SJCRH30 (cell line): ENCODE data around the gene TAB2. TPM values are rescaled to one million over a fixed set of nuclear protein-coding genes. Genes with fewer than 3 reads are reported as not detected.
"Not testable (repeated sequence)": the region's sequence is repeated elsewhere in the genome, so short reads cannot be mapped to it uniquely, and the experiment has no call there.

ENCODE experiments used
- DNase-seq, 2 experiments: peaks; one replicate each; pipeline ENCODE4 v3.0.0-alpha.2; 2015 to 2020
- H3K27ac ChIP-seq: fragments of 250-450 bp; sonication (Bioruptor Pico); 2 replicates; pipeline ENCODE4 v1.5.1; 2020; ENCODE audit warnings: mild to moderate bottlenecking, moderate library complexity
- H3K27me3 ChIP-seq: fragments of 250-450 bp; sonication (Bioruptor Pico); 2 replicates; pipeline ENCODE4 v1.5.1; 2020; ENCODE audit warnings: mild to moderate bottlenecking, moderate library complexity
- H3K36me3 ChIP-seq: fragments of 250-450 bp; sonication (Bioruptor Pico); 2 replicates; pipeline ENCODE4 v1.5.1; 2020; ENCODE audit warnings: mild to moderate bottlenecking, moderate library complexity
- H3K4me1 ChIP-seq: fragments of 250-450 bp; sonication (Bioruptor Pico); 2 replicates; pipeline ENCODE4 v1.5.1; 2020; ENCODE audit warnings: mild to moderate bottlenecking, moderate library complexity
- H3K4me3 ChIP-seq: fragments of 250-450 bp; sonication (Bioruptor Pico); 2 replicates; pipeline ENCODE4 v1.5.1; 2020; ENCODE audit warnings: mild to moderate bottlenecking, moderate library complexity
- H3K9me3 ChIP-seq: fragments of 250-450 bp; sonication (Bioruptor Pico); replicated peaks from 2 replicates; pipeline ENCODE4 v1.5.1; 2020; ENCODE audit warnings: mild to moderate bottlenecking, moderate library complexity
- total RNA-seq: library from RNA; depleted of rRNA; stranded (reverse); fragments of >200 nt; shearing (Covaris generic); gene quantifications from 2 replicates; pipeline ENCODE4 v1.2.3, GENCODE V29; 2014

TAB2 gene
- total RNA-seq, 1 experiment from 2014 or later, result 37.6 TPM

GRCh38 chr6:149334201-149334600 is 16.7 kb downstream of the TAB2 start:
- no peaks in the 10 kb centered on the region for H3K9me3 ChIP-seq
- no peak overlapping the region for H3K27ac ChIP-seq
- no peak for DNase-seq
- no peaks in the 10 kb centered on the region for H3K4me1 ChIP-seq
- H3K36me3 ChIP-seq, result no peaks in the 10 kb centered on the region
- H3K27me3 ChIP-seq, result no peaks in the 10 kb centered on the region
- no peak overlapping the region for H3K4me3 ChIP-seq

DNA sequence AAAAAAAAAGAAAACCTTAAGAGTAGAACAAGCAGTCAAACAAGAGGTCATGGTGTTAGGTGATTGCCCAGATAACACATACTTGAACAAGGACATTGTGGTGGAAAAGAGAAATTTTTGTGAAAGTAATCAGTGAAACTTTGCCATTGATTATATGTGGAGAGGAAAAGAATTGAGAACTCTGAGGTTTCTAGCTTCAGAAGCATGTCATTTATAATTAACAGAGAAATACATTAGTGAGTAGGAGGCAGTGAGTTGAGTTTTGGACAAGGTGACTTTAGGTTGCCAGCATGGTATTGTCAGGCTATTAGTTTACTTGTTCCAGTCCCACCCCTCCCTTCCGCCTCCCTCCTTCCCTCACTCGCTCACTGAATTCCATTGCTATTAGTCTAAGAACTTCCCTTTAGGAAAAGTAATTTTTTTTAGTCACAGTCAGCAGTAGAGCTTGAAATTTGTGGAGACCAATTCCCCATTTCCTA is 17.2 kb downstream of the TAB2 start:
- DNase-seq, result no peak
- H3K27ac ChIP-seq, result no peak overlapping the region
- H3K36me3 ChIP-seq, result no peaks in the 10 kb centered on the region
- no peaks in the 10 kb centered on the region for H3K27me3 ChIP-seq
- no peak overlapping the region for H3K4me3 ChIP-seq
- H3K4me1 ChIP-seq, result no peaks in the 10 kb centered on the region
- H3K9me3 ChIP-seq, result no peaks in the 10 kb centered on the region

DNA sequence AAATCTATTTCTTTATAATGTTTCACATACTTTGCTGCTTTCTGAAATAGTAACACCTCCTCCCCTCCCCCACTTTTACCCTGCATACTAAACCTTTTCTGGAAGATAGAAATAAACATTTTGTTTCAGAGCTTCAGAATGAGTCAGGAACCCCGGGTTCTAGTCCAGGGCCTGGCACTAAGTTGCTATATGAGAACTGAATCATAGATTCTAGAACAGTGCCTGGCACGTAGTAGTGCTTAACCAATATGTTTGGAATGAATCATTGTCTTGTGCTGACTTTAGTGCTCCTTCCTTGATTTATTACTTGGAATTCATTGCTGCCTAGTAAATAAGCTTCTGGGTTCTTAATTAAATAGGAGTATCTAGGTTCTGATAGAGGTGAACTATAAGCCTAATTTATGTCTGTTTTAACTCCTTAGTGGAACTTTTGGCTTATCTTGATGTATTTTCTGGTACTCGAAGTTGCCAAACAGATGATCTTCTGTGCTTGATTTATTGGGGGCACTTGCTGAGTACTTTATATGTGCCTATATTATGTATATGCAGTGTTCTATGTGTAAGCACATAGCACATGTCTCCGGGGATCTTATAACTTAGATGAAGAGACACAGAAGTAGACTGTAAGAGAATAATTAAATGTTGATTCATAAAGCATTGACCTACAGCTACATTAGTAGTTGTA is 18.6 kb downstream of the TAB2 start:
- Histone ChIP-seq H3K4me3 (no peak overlapping the region), H3K27me3 (no peaks in the 10 kb centered on the region), H3K27ac (no peak overlapping the region), H3K36me3 (no peaks in the 10 kb centered on the region), H3K9me3 (no peaks in the 10 kb centered on the region), H3K4me1 (peaks cover 4% of the 10 kb centered on the region)
- DNase-seq, result no peak

DNA sequence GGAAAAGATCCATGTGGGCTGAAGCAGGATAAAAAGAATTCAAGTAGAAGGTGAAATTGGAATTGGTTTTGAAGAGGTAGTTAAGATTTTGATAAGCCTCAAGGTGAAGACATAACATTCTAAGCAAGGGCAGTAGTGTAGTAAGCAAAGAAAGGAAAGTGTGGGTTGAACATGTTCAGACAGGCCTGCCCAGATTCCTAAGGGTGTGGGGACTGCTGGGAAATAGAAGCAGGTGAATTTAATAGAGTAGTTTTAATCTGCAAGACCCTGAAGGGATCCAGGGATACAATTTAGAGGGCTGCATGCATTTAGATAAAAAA is 19.1 kb downstream of the TAB2 start:
- no peak overlapping the region for H3K4me3 ChIP-seq
- DNase-seq, result peak in 1 of 2 experiments; percentile 14
- H3K27me3 ChIP-seq, result no peaks in the 10 kb centered on the region
- peaks cover 7% of the 10 kb centered on the region for H3K4me1 ChIP-seq
- no peak overlapping the region for H3K27ac ChIP-seq
- H3K36me3 ChIP-seq, result no peaks in the 10 kb centered on the region; the same call in 1 of the 2 replicates
- no peaks in the 10 kb centered on the region for H3K9me3 ChIP-seq

- Histone ChIP-seq H3K36me3 (no peaks in the 10 kb centered on the region; the same call in 1 of the 2 replicates), H3K9me3 (no peaks in the 10 kb centered on the region), H3K4me3 (no peak overlapping the region), H3K4me1 (peaks cover 9% of the 10 kb centered on the region), H3K27ac (no peak overlapping the region), H3K27me3 (no peaks in the 10 kb centered on the region)
- no peak for DNase-seq
Observed at GRCh38 chr6:149337320-149337719, 19.8 kb downstream of the TAB2 start.

GRCh38 chr6:149340200-149340599 is 22.7 kb downstream of the TAB2 start:
- no peak for DNase-seq
- H3K27me3 ChIP-seq, result no peaks in the 10 kb centered on the region
- peaks cover 9% of the 10 kb centered on the region for H3K4me1 ChIP-seq
- no peaks in the 10 kb centered on the region for H3K9me3 ChIP-seq
- no peak overlapping the region for H3K27ac ChIP-seq
- H3K4me3 ChIP-seq, result no peak overlapping the region
- H3K36me3 ChIP-seq, result no peaks in the 10 kb centered on the region; the same call in 1 of the 2 replicates

GRCh38 chr6:149342525-149342924 is 25.0 kb downstream of the TAB2 start:
- H3K27me3 ChIP-seq, result no peaks in the 10 kb centered on the region
- H3K36me3 ChIP-seq, result no peaks in the 10 kb centered on the region; the same call in 1 of the 2 replicates
- H3K9me3 ChIP-seq, result no peaks in the 10 kb centered on the region
- no peak for DNase-seq
- no peak overlapping the region for H3K4me3 ChIP-seq
- no peak overlapping the region for H3K27ac ChIP-seq
- peaks cover 9% of the 10 kb centered on the region for H3K4me1 ChIP-seq

GRCh38 chr6:149343501-149343900 is 26.0 kb downstream of the TAB2 start:
- DNase-seq, result no peak
- Histone ChIP-seq H3K4me3 (no peak overlapping the region), H3K9me3 (no peaks in the 10 kb centered on the region), H3K4me1 (peaks cover 9% of the 10 kb centered on the region), H3K27me3 (no peaks in the 10 kb centered on the region), H3K27ac (no peak overlapping the region), H3K36me3 (no peaks in the 10 kb centered on the region; the same call in 1 of the 2 replicates)

DNA sequence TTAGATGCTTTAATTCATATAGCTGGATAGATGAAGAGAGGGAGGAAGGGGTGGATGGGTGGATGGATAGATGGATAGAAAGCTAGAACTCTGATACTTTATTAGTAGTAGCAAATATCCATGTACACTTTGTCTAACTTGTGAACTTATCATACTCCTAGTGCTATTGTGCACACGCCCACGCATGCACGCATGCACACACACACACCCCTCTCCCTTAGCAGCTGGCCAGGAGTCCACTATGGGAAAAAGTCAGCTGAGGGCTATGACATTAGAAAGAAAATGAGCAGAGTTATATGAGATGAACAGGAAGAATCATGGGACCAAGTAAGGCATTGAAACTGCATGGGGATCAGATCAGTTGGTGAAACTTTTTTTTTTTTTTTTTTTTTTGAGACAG is 28.6 kb downstream of the TAB2 start:
- no peaks in the 10 kb centered on the region for H3K27me3 ChIP-seq
- H3K27ac ChIP-seq, result no peak overlapping the region
- no peaks in the 10 kb centered on the region for H3K9me3 ChIP-seq
- H3K36me3 ChIP-seq, result no peaks in the 10 kb centered on the region; the same call in none of the 2 replicates
- DNase-seq, result no peak
- peaks cover 5% of the 10 kb centered on the region; the same call in 1 of the 2 replicates for H3K4me1 ChIP-seq
- no peak overlapping the region for H3K4me3 ChIP-seq

DNA sequence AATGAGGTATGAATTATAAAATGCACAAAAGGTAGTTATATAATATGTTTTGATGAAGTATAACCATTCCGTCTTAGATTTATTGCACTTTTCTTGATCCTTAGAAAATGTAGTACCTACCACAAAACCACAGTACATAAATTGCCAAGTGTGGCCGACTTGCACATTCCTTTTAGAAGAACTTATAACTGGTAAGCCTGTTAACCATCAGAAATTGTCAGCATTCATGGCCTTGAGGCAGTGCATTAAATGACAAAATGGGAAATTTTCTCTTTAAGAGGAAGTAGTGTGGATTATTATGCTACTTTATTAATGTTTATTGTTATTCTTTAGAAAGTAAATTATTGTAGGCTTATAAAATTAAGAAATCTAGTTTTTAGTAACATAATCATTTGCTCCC is 29.6 kb downstream of the TAB2 start:
- no peaks in the 10 kb centered on the region; the same call in none of the 2 replicates for H3K36me3 ChIP-seq
- no peak overlapping the region for H3K27ac ChIP-seq
- no peak overlapping the region for H3K4me3 ChIP-seq
- H3K9me3 ChIP-seq, result no peaks in the 10 kb centered on the region
- no peaks in the 10 kb centered on the region for H3K4me1 ChIP-seq
- no peak for DNase-seq
- H3K27me3 ChIP-seq, result no peaks in the 10 kb centered on the region

GRCh38 chr6:149349279-149349678 is 31.8 kb downstream of the TAB2 start:
- not testable (repeated sequence) for H3K27me3 ChIP-seq, DNase-seq, H3K4me3 ChIP-seq, H3K4me1 ChIP-seq, H3K9me3 ChIP-seq, H3K36me3 ChIP-seq, H3K27ac ChIP-seq

GRCh38 chr6:149354009-149354408 is 36.5 kb downstream of the TAB2 start:
- Histone ChIP-seq H3K9me3 (no peaks in the 10 kb centered on the region), H3K4me3 (no peak overlapping the region), H3K27me3 (no peaks in the 10 kb centered on the region), H3K4me1 (no peaks in the 10 kb centered on the region), H3K27ac (no peak overlapping the region), H3K36me3 (no peaks in the 10 kb centered on the region; the same call in 1 of the 2 replicates)
- DNase-seq, result no peak

DNA sequence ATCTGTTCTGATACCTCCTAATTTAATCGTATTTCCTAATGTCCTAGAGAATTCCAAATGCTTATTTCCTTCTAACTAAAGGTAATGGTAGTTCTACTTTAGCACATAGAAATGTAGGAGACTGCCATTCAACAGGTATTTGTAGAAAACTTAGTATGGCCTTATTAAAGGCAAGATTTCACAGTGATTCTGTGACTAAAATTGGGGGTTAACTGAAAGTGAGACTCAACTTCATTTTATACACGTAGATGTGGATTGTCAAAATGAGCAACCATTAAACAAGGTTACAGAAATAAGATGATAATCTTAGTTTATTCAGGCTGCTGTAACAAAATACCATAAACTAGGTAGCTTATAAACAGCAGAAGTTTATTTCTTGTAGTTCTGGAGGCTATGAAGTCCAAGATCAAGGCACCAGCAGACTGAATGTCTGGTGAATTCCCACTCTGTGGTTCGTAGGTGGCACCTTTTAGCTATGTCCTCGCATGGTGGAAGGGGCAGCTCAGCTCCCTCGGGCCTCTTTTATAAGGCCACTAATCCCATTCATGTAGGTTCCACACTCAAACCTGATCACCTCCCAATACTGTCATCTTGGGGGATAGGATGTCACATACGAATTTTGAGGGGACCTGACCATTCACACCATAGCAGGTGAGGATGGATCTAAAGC is 38.7 kb downstream of the TAB2 start:
- H3K27ac ChIP-seq, result no peak overlapping the region
- no peaks in the 10 kb centered on the region for H3K36me3 ChIP-seq
- H3K27me3 ChIP-seq, result no peaks in the 10 kb centered on the region
- H3K4me1 ChIP-seq, result no peaks in the 10 kb centered on the region
- H3K4me3 ChIP-seq, result no peak overlapping the region
- DNase-seq, result no peak
- no peaks in the 10 kb centered on the region for H3K9me3 ChIP-seq

GRCh38 chr6:149357726-149358538 is 40.4 kb downstream of the TAB2 start:
- Histone ChIP-seq H3K4me3 (no peak overlapping the region), H3K36me3 (no peaks in the 10 kb centered on the region), H3K27me3 (no peaks in the 10 kb centered on the region), H3K4me1 (no peaks in the 10 kb centered on the region), H3K27ac (no peak overlapping the region), H3K9me3 (no peaks in the 10 kb centered on the region)
- no peak for DNase-seq

- Histone ChIP-seq H3K4me1 (no peaks in the 10 kb centered on the region), H3K27ac (no peak overlapping the region), H3K36me3 (no peaks in the 10 kb centered on the region), H3K4me3 (no peak overlapping the region), H3K9me3 (no peaks in the 10 kb centered on the region), H3K27me3 (no peaks in the 10 kb centered on the region)
- no peak for DNase-seq
Observed at GRCh38 chr6:149359440-149359839, 41.9 kb downstream of the TAB2 start.
